Adrenal gland (tissue), 19 donors: Measurements from ENCODE around the gene LRP8. TPM values are rescaled to one million over a fixed set of nuclear protein-coding genes. Genes with fewer than 3 reads are reported as not detected.

Experiments used
- DNase-seq, 7 donors: peaks; one replicate each; pipeline ENCODE4 v3.0.0-alpha.2; 2019 to 2020
- H3K27ac ChIP-seq, 5 donors: fragments of 200-600 bp; sonication (generic) in 4 of 5; 1 replicate in 3 of 5; 2 replicates in 2 of 5; pipeline versions ENCODE4 v1.5.1 to v1.8.0; 2016 to 2020; ENCODE audit warnings: mild to moderate bottlenecking in 1 of 5
- H3K27me3 ChIP-seq: fragments of 200-600 bp; 2 replicates; pipeline ENCODE4 v1.8.0; 2021
- H3K36me3 ChIP-seq, 2 donors: fragments of 200-600 bp; replicated peaks in 1 of 2; 1 replicate in 1 of 2; 2 replicates in 1 of 2; pipeline versions ENCODE4 v1.5.1 to v1.8.0; 2018 to 2022
- H3K4me1 ChIP-seq, 2 donors: fragments of 200-600 bp; replicated peaks in 1 of 2; 1 replicate in 1 of 2; 2 replicates in 1 of 2; pipeline versions ENCODE4 v1.5.1 to v1.8.0; 2018 to 2021
- H3K4me3 ChIP-seq, 4 donors: fragments of 200-600 bp; sonication (generic) in 3 of 4; one replicate each; pipeline ENCODE4 v1.5.1; 2016 to 2018
- H3K9me3 ChIP-seq, 3 donors: fragments of 200-600 bp; sonication (generic) in 1 of 3; replicated peaks in 1 of 3; 1 replicate in 2 of 3; 2 replicates in 1 of 3; pipeline versions ENCODE4 v1.5.1 to v1.8.0; 2016 to 2021
- POLR2A ChIP-seq, 2 donors: fragments of 450-650 bp; IDR thresholded peaks; one replicate each; pipeline ENCODE4 v1.6.1; 2017; ENCODE audit warnings: antibody characterized with exemption in 2 of 2, mild to moderate bottlenecking in 2 of 2, moderate library complexity in 1 of 2
- WGBS, 4 donors: extraction: QIAGEN DNeasy Blood & Tissue Kit in 2 of 4; methylation state at CpG; one replicate each; pipeline versions ENCODE4 v1.1.5 to v1.1.7; 2013 to 2017; 5-methylcytosine and 5-hydroxymethylcytosine counted together
- intact Hi-C, 2 donors: fragments of 100-400 bp; cut with DNase I; formaldehyde crosslinking; loops; one replicate each; pipeline versions ENCODE4 v1.14.1 to v1.15.0; 2022 to 2023
- long read RNA-seq, 10 donors: library from polyadenylated mRNA in 3 of 10; unstranded in 2 of 10; stranded (forward) in 1 of 10; transcript quantifications; one replicate each; pipeline ENCODE4 v2.0.0 and lab custom pipeline, GENCODE V29; 2021 to 2026
- polyA plus RNA-seq, 3 donors: library from polyadenylated mRNA; stranded (reverse); fragments of 200-250 nt in 2 of 3; fragments of 350-450 nt in 1 of 3; fragmentation: Illumina TruSeq in 1 of 3; extraction: RNeasy Lipid Tissue Mini Kit (QIAGEN cat#74804) in 1 of 3; gene quantifications; one replicate each; pipeline ENCODE4 v1.2.3, GENCODE V29; 2013 to 2014
- total RNA-seq, 9 donors: library from RNA; depleted of rRNA in 4 of 9; stranded (reverse); fragments of >200 nt in 4 of 9; fragments of 120-200 nt in 1 of 9; fragmentation: NEBNext Ultra II Directional in 1 of 9; extraction: Animal tissue kit (Norgen Biotek cat#: 25700) in 1 of 9; gene quantifications; one replicate each; pipeline versions ENCODE4 v1.1.0 to v1.2.4, GENCODE V29; 2013 to 2023
- TF ChIP-seq, protein P1 (sequence below), 6 experiments: fragments of 450-650 bp in 4 of 6; fragments of 200-600 bp in 2 of 6; sonication (generic) in 1 of 6; IDR thresholded peaks; 1 replicate in 5 of 6; 2 replicates in 1 of 6; pipeline versions ENCODE4 v1.5.1 to v1.8.0; 2016 to 2021; ENCODE audit warnings: antibody characterized with exemption in 6 of 6, mild to moderate bottlenecking in 2 of 6, moderate library complexity in 1 of 6
- donor health status: healthy with polysubstance abuse.
- donor health status: Bipolar disorder and iron deficiency.
- donor health status: DM: yes; HTN: yes; CAD: no.
- donor health status: DM: no; HTN: no; CAD: no.
- donor health status: DM: no; HTN: no; CAD: no.
- donor health status: DM: yes; HTN: yes; CAD: no.

Gene LRP8
- 1 to 10 TPM in 8 of 9 donors, under 1 TPM in 1; 0.66 to 7.0 (median 2.8) TPM for total RNA-seq
- 1 to 10 TPM in 1 of 3 donors, under 1 TPM in 2; 0.64 to 7.6 (median 0.72) TPM for polyA plus RNA-seq
- long read RNA-seq, donor 1 = 0 reads
- long read RNA-seq, donor 2 = 0 reads
- long read RNA-seq, donor 3 = 0 reads
- long read RNA-seq, donor 4 = 0 reads
- long read RNA-seq, donor 5, partial matches to known transcripts = 0 of 2 reads
- long read RNA-seq, donor 5, other reads (novel, unspliced or antisense) = 2 of 2 reads
- long read RNA-seq, donor 6 = 0 reads
- long read RNA-seq, donor 7 = 0 reads
- long read RNA-seq, donor 8, partial matches to known transcripts = 0 of 1 reads
- long read RNA-seq, donor 8, other reads (novel, unspliced or antisense) = 0 of 1 reads
- long read RNA-seq, donor 9 = 0 reads
- long read RNA-seq, donor 10 = 0 reads

DNA sequence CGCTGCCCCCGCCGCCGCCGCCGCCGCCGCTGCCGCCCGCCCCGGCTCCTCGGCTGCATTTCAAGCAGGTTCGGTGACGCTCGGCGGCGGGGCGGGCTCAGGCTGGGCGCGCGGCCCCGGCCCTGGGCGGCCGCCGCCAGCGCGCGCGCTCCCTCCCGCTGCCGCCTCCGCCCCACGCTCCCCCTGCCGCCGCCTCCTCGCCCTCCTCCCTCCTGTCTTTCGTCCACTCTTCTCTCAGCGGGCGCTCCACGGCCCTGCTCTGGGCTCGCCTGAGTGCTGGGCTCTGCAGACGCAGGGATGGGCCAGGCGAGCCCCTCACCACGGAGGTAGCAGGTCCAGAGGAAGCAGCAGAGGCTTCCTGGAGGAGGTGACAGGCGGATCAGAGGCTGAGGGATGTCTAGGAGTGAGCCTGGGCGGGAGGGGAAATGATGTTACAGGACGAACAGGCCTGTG lies at the start of gene LRP8:
Gene LRP8 (minus strand): TSS at position 62 of the 453 bp plus-strand sequence. CDS start 158 bp downstream, outside the sequence.
- Histone ChIP-seq H3K4me3 (peak within 1 kb of the TSS in 3 of 4 donors; percentile 17 to 61 (median 24)), H3K36me3 (no peaks in the 10 kb centered on the region), H3K4me1 (peaks cover 20 to 27% of the 10 kb centered on the region in 2 donors), H3K27ac (peak within 1 kb of the TSS in 1 of 5 donors; percentile 63), H3K27me3 (no peaks in the 10 kb centered on the region), H3K9me3 (no peaks in the 10 kb centered on the region)
- WGBS, 4 donors = 2 to 9% (median 5%) methylated on average over 8 to 47 of the region's 47 CpGs
- intact Hi-C loops = no loop called here
- no peak for TF ChIP-seq POLR2A (IDR thresholded peaks at IDR 0.05)
- peak; percentile 65 to 78 (median 69) for DNase-seq

DNA sequence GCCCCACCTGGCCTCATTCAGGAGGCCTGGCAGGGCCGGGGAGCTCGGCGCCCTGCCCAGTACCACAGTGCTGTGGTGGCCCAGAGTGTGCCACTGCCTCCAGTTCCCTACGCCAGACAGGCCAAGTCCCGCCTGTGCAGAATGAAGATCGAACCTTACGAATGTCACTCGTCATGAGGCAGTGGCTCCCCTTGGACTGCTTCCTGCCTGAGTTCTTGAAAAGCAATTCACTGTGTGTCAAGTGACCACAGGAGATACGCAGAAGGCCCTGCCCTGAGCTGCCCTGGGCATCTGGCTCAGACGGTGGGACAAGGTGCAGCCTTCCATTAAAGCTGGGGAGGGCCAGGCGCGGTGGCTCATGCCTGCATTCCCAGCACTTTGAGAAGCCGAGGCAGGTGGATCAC lies 49.6 kb upstream of the LRP8 start:
- no peaks in the 10 kb centered on the region for H3K9me3 ChIP-seq
- intact Hi-C loops = no loop called here
- H3K27ac ChIP-seq = no peak overlapping the region
- H3K27me3 ChIP-seq = no peaks in the 10 kb centered on the region
- H3K4me1 ChIP-seq = no peaks in the 10 kb centered on the region
- no peak for TF ChIP-seq POLR2A (IDR thresholded peaks at IDR 0.05)
- TF ChIP-seq, protein P1, sequence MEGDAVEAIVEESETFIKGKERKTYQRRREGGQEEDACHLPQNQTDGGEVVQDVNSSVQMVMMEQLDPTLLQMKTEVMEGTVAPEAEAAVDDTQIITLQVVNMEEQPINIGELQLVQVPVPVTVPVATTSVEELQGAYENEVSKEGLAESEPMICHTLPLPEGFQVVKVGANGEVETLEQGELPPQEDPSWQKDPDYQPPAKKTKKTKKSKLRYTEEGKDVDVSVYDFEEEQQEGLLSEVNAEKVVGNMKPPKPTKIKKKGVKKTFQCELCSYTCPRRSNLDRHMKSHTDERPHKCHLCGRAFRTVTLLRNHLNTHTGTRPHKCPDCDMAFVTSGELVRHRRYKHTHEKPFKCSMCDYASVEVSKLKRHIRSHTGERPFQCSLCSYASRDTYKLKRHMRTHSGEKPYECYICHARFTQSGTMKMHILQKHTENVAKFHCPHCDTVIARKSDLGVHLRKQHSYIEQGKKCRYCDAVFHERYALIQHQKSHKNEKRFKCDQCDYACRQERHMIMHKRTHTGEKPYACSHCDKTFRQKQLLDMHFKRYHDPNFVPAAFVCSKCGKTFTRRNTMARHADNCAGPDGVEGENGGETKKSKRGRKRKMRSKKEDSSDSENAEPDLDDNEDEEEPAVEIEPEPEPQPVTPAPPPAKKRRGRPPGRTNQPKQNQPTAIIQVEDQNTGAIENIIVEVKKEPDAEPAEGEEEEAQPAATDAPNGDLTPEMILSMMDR (IDR thresholded peaks at IDR 0.05) = no peak
- no peak overlapping the region for H3K4me3 ChIP-seq
- 83 to 89% (median 86%) methylated on average over 7 to 13 of the region's 13 CpGs for WGBS, 4 donors
- H3K36me3 ChIP-seq = no peaks in the 10 kb centered on the region
- peak in 1 of 7 donors; percentile 2 for DNase-seq

DNA sequence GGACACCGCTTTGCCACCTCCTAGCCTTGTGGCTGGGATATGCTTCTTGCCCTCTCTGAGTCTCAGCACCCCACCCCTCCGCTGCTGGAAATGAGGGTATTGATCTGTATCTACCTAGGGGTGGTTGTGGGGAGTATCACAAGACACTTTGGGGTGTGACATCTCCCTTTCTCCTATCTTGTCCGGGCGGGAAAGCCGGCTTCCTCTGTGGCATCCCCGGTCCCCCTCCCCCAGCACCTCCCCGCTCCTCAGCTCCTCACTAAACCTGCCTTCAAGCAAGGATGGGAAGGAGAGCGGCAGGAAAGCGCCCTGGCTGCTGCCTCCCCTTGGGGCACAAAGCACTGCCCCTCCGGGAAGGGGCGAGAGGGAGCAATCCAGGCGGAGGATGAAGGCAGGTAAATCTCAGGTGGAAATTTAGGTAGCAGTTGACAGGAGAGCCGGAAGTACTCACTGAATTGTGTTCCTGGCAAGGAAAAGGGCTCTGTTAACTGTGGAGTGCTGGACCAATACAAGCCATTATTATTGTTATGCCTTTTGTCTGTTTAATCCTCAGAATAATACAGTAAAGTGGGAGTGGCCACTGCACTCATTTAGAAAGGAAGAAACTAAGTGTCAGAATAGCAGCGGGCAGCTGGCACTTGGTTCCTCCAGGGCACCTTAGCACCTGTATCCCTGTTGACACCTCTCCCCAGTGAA lies 49.0 kb upstream of the LRP8 start:
- H3K4me1 ChIP-seq = no peaks in the 10 kb centered on the region
- no peak overlapping the region for H3K27ac ChIP-seq
- no peaks in the 10 kb centered on the region for H3K36me3 ChIP-seq
- H3K27me3 ChIP-seq = no peaks in the 10 kb centered on the region
- DNase-seq = peak in 3 of 7 donors; percentile 2 to 8 (median 7)
- H3K4me3 ChIP-seq = no peak overlapping the region
- intact Hi-C loops = no loop called here
- TF ChIP-seq POLR2A (IDR thresholded peaks at IDR 0.05) = no peak
- TF ChIP-seq, protein P1 (IDR thresholded peaks at IDR 0.05) = no peak
- H3K9me3 ChIP-seq = no peaks in the 10 kb centered on the region
- WGBS, 4 donors = 77 to 87% (median 83%) methylated on average over 14 of the region's 14 CpGs

DNA sequence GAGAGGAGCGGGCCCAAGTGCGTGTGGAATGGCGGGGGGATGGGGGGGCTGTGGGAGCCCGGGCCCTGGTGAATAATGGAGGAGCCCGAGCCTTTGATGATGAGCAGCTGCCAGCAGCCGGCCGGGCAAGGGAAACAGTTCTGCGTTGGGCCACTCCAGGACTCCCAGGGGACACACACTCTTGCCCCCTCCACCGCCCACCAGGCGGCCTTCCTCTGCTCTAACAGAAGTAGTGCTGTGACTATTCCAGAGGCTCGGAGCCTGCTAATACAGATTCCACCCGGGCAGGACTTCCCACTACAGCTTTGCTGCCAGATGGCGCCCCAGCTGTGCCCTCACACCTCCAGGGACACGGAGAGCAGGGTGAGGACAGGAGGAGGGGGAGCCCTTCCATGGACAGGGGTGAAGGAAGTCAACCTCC lies 48.2 kb upstream of the LRP8 start:
- Histone ChIP-seq H3K36me3 (no peaks in the 10 kb centered on the region), H3K4me1 (no peaks in the 10 kb centered on the region), H3K27me3 (no peaks in the 10 kb centered on the region), H3K4me3 (no peak overlapping the region), H3K9me3 (no peaks in the 10 kb centered on the region), H3K27ac (no peak overlapping the region)
- 56 to 70% (median 65%) methylated on average over 12 to 14 of the region's 14 CpGs for WGBS, 4 donors
- intact Hi-C loops = no loop called here
- peak in 3 of 7 donors; percentile 6 to 27 (median 13) for DNase-seq
- TF ChIP-seq, protein P1 (IDR thresholded peaks at IDR 0.05) = no peak
